ENCODE data around the gene FRMPD1.

Gene FRMPD1

GRCh38 chr9:37710046-37710445 is 59.3 kb downstream of the FRMPD1 start:
- TF ChIP-seq GATA1 (IDR thresholded peaks at IDR 0.05; ENCODE audit: low read depth, low read length) (no peak), POLR2A (IDR thresholded peaks at IDR 0.05; ENCODE audit: low read length) (no peak)
- DNase-seq = no peak

DNA sequence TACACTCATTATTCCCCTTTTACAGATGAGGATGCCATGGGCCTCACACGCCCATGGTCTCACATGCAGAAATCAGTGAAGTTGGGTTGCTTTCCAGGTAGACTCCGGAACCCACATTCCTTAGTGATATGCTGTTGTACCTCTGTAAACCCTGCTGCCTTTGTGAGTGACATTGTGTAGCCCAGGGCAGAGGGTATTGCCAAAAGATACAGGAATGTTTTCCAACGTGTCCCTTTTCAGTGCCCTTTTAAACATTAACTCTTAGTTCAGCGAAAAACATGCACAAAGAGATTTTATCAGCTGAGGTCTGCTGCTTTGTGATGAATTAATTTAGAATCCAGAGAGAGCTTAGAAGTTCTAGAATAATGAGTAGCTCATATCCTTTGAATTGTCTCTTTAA is 64.5 kb downstream of the FRMPD1 start:
- TF ChIP-seq POLR2A (IDR thresholded peaks at IDR 0.05; ENCODE audit: low read length) = no peak
- TF ChIP-seq GATA1 (IDR thresholded peaks at IDR 0.05; ENCODE audit: low read depth, low read length) = no peak
- no peak for DNase-seq

- no peak for TF ChIP-seq POLR2A (IDR thresholded peaks at IDR 0.05; ENCODE audit: low read length)
- no peak for TF ChIP-seq GATA1 (IDR thresholded peaks at IDR 0.05; ENCODE audit: low read depth, low read length)
- DNase-seq = no peak
Observed at GRCh38 chr9:37715991-37716505, 65.3 kb downstream of the FRMPD1 start.

DNA sequence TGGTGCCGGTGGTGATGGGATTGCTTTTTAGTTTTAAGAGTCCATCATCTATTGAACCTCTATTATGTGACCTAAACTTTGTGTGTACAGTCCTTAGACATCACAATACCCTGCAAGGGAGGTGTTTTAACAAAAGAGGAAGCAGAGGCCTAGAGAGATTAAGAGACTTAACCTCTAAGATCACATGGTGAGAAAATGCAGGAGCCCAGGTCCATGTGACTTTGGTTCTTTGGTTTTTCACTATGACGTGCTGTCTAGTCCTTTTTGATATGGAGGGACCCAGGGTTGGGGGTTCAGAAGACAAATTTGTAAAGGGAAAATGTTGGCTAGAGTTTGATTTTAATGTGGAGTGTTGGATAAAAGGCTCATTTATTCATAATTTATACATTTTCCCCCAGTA is 68.8 kb downstream of the FRMPD1 start:
- DNase-seq = no peak
- TF ChIP-seq GATA1 (IDR thresholded peaks at IDR 0.05; ENCODE audit: low read depth, low read length) = no peak
- TF ChIP-seq POLR2A (IDR thresholded peaks at IDR 0.05; ENCODE audit: low read length) = no peak

DNA sequence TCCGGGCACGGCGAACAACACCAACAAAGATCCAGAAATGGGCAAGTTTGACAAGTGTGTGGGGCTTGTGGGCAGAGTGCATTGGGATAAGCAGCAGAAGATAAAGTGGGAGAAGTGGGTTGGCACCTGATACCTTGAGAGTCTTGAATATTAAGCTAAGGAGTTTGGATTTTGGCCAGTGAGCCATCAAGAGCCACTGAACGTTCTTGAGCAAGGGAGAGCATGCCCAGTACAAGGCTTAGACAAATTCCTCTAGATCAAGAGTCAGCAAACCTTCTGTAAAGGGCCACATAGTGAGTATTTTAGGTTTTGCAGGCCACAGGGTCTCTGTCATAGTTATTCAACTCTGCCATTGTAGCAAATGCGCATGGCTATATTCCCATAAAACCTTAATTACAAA is 76.3 kb downstream of the FRMPD1 start:
- no peak for DNase-seq
- TF ChIP-seq GATA1 (IDR thresholded peaks at IDR 0.05; ENCODE audit: low read depth, low read length) (no peak), POLR2A (IDR thresholded peaks at IDR 0.05; ENCODE audit: low read length) (no peak)

GRCh38 chr9:37729499-37729898 is 78.7 kb downstream of the FRMPD1 start:
- no peak for TF ChIP-seq POLR2A (IDR thresholded peaks at IDR 0.05; ENCODE audit: low read length)
- TF ChIP-seq GATA1 (IDR thresholded peaks at IDR 0.05; ENCODE audit: low read depth, low read length) = no peak
- DNase-seq = no peak

- no peak for TF ChIP-seq POLR2A (IDR thresholded peaks at IDR 0.05; ENCODE audit: low read length)
- TF ChIP-seq GATA1 (IDR thresholded peaks at IDR 0.05; ENCODE audit: low read depth, low read length) = no peak
- no peak for DNase-seq
Observed at GRCh38 chr9:37730256-37730655, 79.5 kb downstream of the FRMPD1 start.

DNA sequence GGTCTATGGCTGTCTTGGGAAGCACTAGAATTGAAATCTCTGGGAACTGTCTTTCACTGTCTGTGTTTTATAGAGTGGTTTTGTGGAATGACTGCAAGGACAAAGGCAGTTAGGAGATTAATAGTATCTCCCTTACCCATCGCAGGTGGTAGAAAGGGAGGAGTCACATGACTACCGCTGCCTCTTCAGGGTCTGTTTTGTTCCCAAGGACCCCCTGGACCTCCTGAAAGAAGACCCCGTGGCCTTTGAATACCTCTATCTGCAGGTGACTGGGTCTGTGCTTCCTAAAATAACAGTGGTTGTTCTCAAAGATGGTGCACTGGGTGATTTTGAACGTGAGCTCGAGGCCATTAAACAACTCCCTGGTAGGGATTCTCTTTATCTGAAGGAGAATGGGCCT is 80.1 kb downstream of the FRMPD1 start:
- DNase-seq = no peak
- TF ChIP-seq GATA1 (IDR thresholded peaks at IDR 0.05; ENCODE audit: low read depth, low read length) (no peak), POLR2A (IDR thresholded peaks at IDR 0.05; ENCODE audit: low read length) (no peak)

DNA sequence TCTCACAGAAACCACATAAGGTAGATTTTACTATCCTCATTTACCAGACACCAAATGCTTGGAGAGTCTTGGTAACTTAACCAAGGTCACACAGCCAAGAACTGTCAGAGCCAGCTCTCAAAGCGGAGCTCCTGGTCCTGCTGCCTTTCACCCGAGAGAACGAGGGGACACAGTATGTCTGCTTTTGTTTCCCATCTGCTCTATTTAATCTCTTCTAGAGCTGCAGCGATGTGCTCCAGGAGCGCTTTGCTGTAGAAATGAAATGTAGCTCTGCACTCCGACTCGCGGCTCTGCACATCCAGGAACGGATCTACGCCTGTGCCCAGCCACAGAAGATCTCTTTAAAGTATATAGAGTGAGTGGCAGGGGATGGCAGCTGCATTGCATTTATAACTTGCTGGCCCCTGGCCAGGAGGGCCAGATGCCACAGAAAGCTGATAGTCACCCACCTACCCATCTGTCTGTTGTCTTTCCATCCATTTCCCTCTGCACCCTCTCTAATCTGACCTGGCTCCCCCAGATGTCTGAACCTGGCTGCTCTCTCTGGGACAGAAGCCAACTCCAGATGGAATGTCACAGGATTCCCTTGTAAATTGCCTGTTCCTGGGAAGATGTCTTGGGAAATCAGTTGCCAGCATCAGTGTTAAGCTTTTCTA is 81.5 kb downstream of the FRMPD1 start:
- TF ChIP-seq GATA1 (IDR thresholded peaks at IDR 0.05; ENCODE audit: low read depth, low read length) (no peak), POLR2A (IDR thresholded peaks at IDR 0.05; ENCODE audit: low read length) (no peak)
- no peak for DNase-seq

DNA sequence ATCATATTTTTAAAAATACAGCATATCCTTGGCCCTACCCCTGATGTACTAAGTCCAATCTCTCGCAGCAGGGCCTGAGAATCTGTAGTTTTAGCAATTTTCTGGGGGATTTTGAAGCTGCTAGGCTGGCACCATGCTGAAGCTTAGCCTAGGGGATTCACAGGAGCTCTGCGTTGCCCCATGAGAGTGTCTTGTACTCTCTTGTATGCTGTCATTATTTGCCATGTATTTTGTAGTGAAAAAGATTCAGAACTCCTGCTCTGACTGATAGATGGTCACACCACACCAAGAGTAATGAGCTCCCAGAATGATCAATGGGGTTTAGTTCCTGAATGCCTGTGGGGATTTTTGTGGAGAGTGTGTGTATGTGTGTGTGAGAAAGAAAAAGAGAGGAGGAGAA is 82.2 kb downstream of the FRMPD1 start:
- TF ChIP-seq GATA1 (IDR thresholded peaks at IDR 0.05; ENCODE audit: low read depth, low read length) (no peak), POLR2A (IDR thresholded peaks at IDR 0.05; ENCODE audit: low read length) (no peak)
- DNase-seq = no peak

- TF ChIP-seq POLR2A (IDR thresholded peaks at IDR 0.05; ENCODE audit: low read length) (no peak), GATA1 (IDR thresholded peaks at IDR 0.05; ENCODE audit: low read depth, low read length) (no peak)
- no peak for DNase-seq
Observed at GRCh38 chr9:37739222-37739621, 88.5 kb downstream of the FRMPD1 start.

DNA sequence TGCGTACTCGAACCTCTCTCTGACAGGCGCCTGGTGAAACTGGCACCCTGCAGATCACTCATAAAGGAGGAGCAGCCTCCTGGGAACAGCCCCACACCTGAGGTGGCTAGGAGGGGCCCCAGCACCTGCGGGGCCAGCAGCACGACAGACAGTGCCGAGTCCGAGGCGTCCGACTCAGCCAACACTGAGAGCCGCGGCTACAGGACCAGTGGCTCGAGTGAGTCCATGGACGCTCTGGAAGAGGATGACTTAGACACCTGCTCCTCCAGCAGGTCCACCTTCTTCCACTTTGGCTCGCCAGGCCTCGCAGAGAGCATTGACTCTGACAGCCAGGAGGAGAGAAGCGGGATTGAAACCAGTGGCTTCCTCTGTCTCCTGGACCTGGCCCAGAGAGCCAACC is 89.4 kb downstream of the FRMPD1 start:
- TF ChIP-seq GATA1 (IDR thresholded peaks at IDR 0.05; ENCODE audit: low read depth, low read length) = no peak
- TF ChIP-seq POLR2A (IDR thresholded peaks at IDR 0.05; ENCODE audit: low read length) = no peak
- no peak for DNase-seq

GRCh38 chr9:37740631-37741328 is 90.0 kb downstream of the FRMPD1 start:
- TF ChIP-seq GATA1 (IDR thresholded peaks at IDR 0.05; ENCODE audit: low read depth, low read length) (no peak), POLR2A (IDR thresholded peaks at IDR 0.05; ENCODE audit: low read length) (no peak)
- no peak for DNase-seq

DNA sequence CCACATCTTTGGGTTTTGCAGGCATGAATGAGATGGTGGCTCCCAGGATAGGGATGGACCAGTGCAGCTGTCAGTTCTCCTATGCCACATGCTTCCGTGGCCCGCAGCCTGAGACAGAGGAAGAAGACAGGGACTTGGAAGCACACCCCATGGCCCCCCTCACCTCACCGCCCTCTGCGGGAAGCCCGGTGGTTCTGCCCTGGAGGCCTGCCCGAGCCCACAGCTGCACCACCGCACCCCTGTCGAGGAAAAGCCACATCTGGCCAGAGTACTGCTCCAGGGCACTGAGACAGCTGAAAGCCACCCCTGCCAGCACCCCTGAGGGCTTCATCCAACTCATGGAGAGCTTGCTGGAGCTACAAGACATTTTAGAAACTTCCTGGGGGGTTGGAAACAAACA is 95.2 kb downstream of the FRMPD1 start:
- no peak for DNase-seq
- TF ChIP-seq GATA1 (IDR thresholded peaks at IDR 0.05; ENCODE audit: low read depth, low read length) (no peak), POLR2A (IDR thresholded peaks at IDR 0.05; ENCODE audit: low read length) (no peak)

All from erythroblast (primary cell).